Measurements from ENCODE around the gene NFIA.
"Not testable (repeated sequence)": the region's sequence is repeated elsewhere in the genome, so short reads cannot be mapped to it uniquely, and the experiment has no call there.

The NFIA gene

GRCh38 chr1:61061601-61062000 lies 20.8 kb upstream of the NFIA start:
- DNase-seq: not testable (repeated sequence)

- no peak for DNase-seq
Observed at GRCh38 chr1:61064673-61065072, 17.7 kb upstream of the NFIA start.

GRCh38 chr1:61067446-61068019 lies 14.8 kb upstream of the NFIA start:
- DNase-seq: no peak

GRCh38 chr1:61070054-61070453 lies 12.3 kb upstream of the NFIA start:
- no peak for DNase-seq

- DNase-seq: no peak
Observed at GRCh38 chr1:61071205-61072130, 10.9 kb upstream of the NFIA start.

- DNase-seq: no peak
Observed at GRCh38 chr1:61073871-61074270, 8.5 kb upstream of the NFIA start.

- DNase-seq: not testable (repeated sequence)
Observed at GRCh38 chr1:61075833-61076232, 6.5 kb upstream of the NFIA start.

GRCh38 chr1:61076728-61077675 lies 5.4 kb upstream of the NFIA start:
- DNase-seq: peak; percentile 89

- DNase-seq: peak; percentile 97
Observed at GRCh38 chr1:61077676-61078541, 4.5 kb upstream of the NFIA start.

GRCh38 chr1:61078618-61079295 lies 3.6 kb upstream of the NFIA start:
- no peak for DNase-seq

- DNase-seq: no peak
Observed at GRCh38 chr1:61079296-61079897, 3.0 kb upstream of the NFIA start.

- DNase-seq: no peak
Observed at GRCh38 chr1:61079898-61080336, 2.4 kb upstream of the NFIA start.

GRCh38 chr1:61080413-61081143 lies 1.8 kb upstream of the NFIA start:
- no peak for DNase-seq

GRCh38 chr1:61081144-61081685 lies 1.1 kb upstream of the NFIA start:
- DNase-seq: no peak

- peak; percentile 47 for DNase-seq
Observed at GRCh38 chr1:61081686-61082310, 563 bp upstream of the NFIA start.

- no peak for DNase-seq
Observed at GRCh38 chr1:61083013-61083806, 849 bp downstream of the NFIA start.

GRCh38 chr1:61083807-61084440 lies 1.6 kb downstream of the NFIA start:
- DNase-seq: no peak

GRCh38 chr1:61084491-61085031 lies 2.2 kb downstream of the NFIA start:
- DNase-seq: no peak

Data from CD4-positive, alpha-beta T cell treated with Interleukin-21 for 1 hour (primary cell).